HG03108 (cell line): ENCODE data around the gene AMN1.
"Not testable (repeated sequence)": the region's sequence is repeated elsewhere in the genome, so short reads cannot be mapped to it uniquely, and the experiment has no call there.

ENCODE experiments used
- ATAC-seq: cut with Tn5 transposase; IDR thresholded peaks from one replicate; pipeline ENCODE4 v1.9.1; 2021; ENCODE audit warnings: moderate library complexity; ENCODE audit not compliant: unreplicated experiment

The AMN1 gene

GRCh38 chr12:31733549-31734432 is 5.0 kb upstream of the AMN1 start:
- not testable (repeated sequence) for ATAC-seq

GRCh38 chr12:31732926-31733548 is 4.2 kb upstream of the AMN1 start:
- ATAC-seq = no peak

- not testable (repeated sequence) for ATAC-seq
Measured at GRCh38 chr12:31731203-31731602, 2.4 kb upstream of the AMN1 start.

- ATAC-seq = no peak
Measured at GRCh38 chr12:31729705-31730104, 884 bp upstream of the AMN1 start.

GRCh38 chr12:31728289-31728916 is 418 bp downstream of the AMN1 start:
- ATAC-seq = no peak

GRCh38 chr12:31727192-31727591 is 1.6 kb downstream of the AMN1 start:
- no peak for ATAC-seq

GRCh38 chr12:31726575-31726974 is 2.2 kb downstream of the AMN1 start:
- no peak for ATAC-seq

GRCh38 chr12:31724557-31724956 is 4.3 kb downstream of the AMN1 start:
- ATAC-seq = no peak

GRCh38 chr12:31722580-31722979 is 6.2 kb downstream of the AMN1 start:
- ATAC-seq = no peak

- ATAC-seq = not testable (repeated sequence)
Measured at GRCh38 chr12:31718542-31719198, 10.2 kb downstream of the AMN1 start.

GRCh38 chr12:31716998-31717397 is 11.8 kb downstream of the AMN1 start:
- not testable (repeated sequence) for ATAC-seq

- ATAC-seq = peak; percentile 74
Measured at GRCh38 chr12:31715283-31715825, 13.5 kb downstream of the AMN1 start.

GRCh38 chr12:31714406-31715271 is 14.2 kb downstream of the AMN1 start:
- ATAC-seq = no peak

- ATAC-seq = no peak
Measured at GRCh38 chr12:31712877-31713276, 15.9 kb downstream of the AMN1 start.

- no peak for ATAC-seq
Measured at GRCh38 chr12:31710021-31710818, 18.6 kb downstream of the AMN1 start.

GRCh38 chr12:31708118-31708517 is 20.7 kb downstream of the AMN1 start:
- not testable (repeated sequence) for ATAC-seq

- no peak for ATAC-seq
Measured at GRCh38 chr12:31705621-31706020, 23.2 kb downstream of the AMN1 start.

GRCh38 chr12:31702047-31702446 is 26.8 kb downstream of the AMN1 start:
- no peak for ATAC-seq

GRCh38 chr12:31689921-31690320 is 38.9 kb downstream of the AMN1 start:
- ATAC-seq = not testable (repeated sequence)
